AG09319 (cell line): ENCODE data around the gene CADM1.

ENCODE experiments used
- DNase-seq: peaks from one replicate; pipeline ENCODE4 v3.0.0-alpha.2; 2010; ENCODE audit warnings: low read depth; ENCODE audit errors: extremely low read depth
- CTCF ChIP-seq: IDR thresholded peaks from 2 replicates; pipeline ENCODE4 v1.5.1; 2011; ENCODE audit warnings: low read depth, mild to moderate bottlenecking, inconsistent platforms, low read length, moderate library complexity

Gene CADM1

DNA sequence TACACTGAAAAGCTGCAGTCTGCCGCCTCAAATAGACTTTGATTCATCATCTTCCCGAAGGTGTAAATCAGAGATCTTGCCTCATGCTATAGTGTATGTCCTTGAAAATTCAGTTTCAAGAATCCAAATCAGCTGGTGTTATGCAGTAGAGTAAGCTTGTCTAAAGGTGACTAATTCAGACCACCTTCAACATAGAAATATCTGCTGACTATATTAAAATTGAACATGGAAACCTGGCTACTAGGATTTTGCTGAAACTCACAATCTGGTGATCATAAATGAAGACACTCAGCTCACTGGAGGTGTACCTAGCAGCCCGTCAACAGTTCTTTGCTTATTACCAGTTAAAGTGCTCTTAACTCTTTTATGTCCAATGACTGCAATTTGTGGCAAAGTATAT lies 266.6 kb downstream of the CADM1 start:
- DNase-seq = no peak
- no peak for TF ChIP-seq CTCF

DNA sequence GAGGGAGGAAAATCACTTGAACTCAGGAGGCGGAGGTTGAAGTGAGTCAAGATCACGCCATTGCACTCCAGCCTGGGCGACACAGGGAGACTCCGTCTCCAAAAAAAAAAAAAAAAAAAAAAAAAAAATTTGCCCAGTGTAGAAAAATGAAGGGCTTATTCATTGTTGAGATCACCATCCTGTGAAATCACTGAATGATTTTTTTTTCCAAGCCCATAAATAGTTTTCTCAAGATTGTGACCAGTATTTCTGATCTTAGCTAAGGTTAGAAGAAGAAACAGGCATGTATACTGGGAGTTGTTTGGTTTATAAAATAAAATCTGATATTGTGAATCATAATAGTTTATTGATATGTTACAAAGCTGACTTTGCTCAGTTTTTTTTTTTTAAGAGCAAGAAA lies 269.4 kb downstream of the CADM1 start:
- no peak for DNase-seq
- TF ChIP-seq CTCF = no peak

GRCh38 chr11:115226556-115226955 lies 277.7 kb downstream of the CADM1 start:
- DNase-seq = no peak
- TF ChIP-seq CTCF = no peak

GRCh38 chr11:115224551-115224950 lies 279.7 kb downstream of the CADM1 start:
- TF ChIP-seq CTCF = no peak
- DNase-seq = no peak

DNA sequence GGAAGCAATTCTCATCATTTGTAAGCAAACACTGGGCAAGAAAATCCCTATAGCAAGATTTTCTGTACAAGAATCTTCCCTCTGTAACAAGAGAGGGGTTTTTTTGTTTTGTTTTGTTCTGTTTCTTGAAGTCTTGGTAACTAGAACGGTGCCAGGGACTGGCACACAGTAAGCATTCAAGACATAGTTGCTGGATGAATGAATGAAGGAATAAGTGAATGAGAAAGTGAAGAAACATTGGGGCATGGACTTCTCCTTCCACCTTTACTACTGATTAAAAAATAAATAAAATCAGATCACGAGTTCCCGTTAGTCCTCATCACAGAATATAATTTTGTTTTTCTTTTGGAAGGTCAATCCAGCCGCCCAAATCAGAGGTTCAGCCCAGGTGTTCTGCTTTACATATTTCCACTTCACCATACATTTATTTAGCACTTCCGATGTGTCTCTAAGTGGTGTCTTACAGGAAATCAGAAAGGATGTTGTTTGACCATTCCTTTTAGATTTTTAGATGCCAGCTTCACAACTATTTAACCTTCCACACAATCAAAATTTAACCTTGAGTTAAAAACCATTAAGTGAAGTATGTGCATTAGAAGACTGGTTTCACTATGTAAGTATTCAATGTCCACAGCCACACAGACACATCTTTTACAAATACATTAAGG lies 281.2 kb downstream of the CADM1 start:
- DNase-seq = no peak
- no peak for TF ChIP-seq CTCF

DNA sequence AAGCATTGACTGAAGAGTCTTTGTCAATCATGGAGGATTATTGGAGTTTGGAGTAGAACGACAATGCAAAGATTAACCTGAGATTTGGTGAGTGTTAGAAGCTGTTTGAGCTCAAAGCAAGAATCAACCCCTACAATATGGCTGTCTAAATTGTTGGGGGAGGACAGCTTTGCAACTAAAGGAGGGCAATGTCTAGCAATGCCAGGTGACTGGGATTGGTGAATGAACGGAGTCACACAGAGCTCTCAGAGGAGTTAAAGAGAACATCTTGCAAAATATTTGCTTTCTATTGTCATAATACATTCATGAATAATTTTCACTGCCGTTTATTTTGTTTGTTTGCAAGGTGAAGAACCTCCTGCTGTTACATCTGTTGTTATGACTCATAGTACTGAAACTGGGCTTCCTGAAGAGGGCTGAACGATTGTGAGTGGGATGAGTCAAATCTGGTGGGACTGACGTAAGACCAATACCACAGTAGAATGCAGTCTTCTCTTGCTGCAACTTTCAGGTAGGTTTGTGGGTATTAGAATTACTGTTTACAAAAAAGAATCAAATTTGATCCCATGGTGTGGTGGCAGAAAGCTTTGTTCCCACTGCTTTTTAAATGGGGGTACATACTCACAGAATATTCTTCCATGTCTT lies 281.9 kb downstream of the CADM1 start:
- no peak for TF ChIP-seq CTCF
- DNase-seq = no peak

DNA sequence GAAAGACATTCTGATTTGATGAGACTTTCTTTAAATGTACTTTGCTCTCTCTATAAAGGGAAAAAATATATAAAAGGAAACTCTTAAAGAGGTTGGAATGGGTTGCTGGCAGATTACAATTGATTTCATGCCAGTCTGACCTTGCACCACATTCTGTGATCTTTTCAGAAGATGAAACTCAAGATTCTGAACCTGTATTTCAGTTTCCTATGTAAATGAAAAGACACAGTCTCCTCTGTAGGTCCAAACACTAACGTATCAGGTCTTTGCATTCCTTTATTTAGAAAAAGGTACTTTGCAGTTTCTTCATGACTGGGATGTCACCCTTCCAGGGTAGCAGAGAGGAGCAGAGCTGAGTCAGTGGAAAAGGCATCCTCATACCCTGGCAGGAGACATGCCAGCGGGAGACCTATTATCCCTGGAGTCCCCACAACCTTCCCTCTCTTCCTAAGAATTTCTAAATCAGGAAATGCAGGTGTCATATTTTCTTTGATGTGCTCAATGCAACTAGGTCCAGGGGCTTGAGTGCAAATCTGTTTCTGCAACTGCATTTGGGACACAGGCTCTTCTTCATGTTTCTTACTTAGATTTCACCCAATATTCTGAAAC lies 282.6 kb downstream of the CADM1 start:
- DNase-seq = no peak
- no peak for TF ChIP-seq CTCF
